Keratinocyte (primary cell): ENCODE measurements around the gene C10orf53. TPM values are rescaled to one million over a fixed set of nuclear protein-coding genes. Genes with fewer than 3 reads are reported as not detected.

Source experiments
- DNase-seq: peaks from one replicate; pipeline ENCODE4 v3.0.0-alpha.2; 2011; ENCODE audit warnings: low read depth, missing footprints, low spot score
- FAIRE-seq: peaks from 2 replicates; lab custom pipeline; 2011; peaks lifted over from hg19 to GRCh38; lab: Jason Lieb, UNC
- H2AFZ ChIP-seq: 2 replicates; pipeline ENCODE4 v1.6.0; 2012; ENCODE audit warnings: low read length, control low read depth, inconsistent platforms; ENCODE audit not compliant: control insufficient read depth
- H3K27ac ChIP-seq: 2 replicates; pipeline ENCODE4 v1.5.1; 2011; ENCODE audit warnings: low read length; ENCODE audit not compliant: control insufficient read depth, insufficient read depth
- H3K27me3 ChIP-seq: 3 replicates; pipeline ENCODE4 v1.6.0; 2011; ENCODE audit warnings: low read length; ENCODE audit not compliant: control insufficient read depth, insufficient read depth; ENCODE audit errors: extremely low read depth
- H3K36me3 ChIP-seq, 2 experiments: 2 replicates in 1 of 2; 3 replicates in 1 of 2; pipeline ENCODE4 v1.5.1; 2011; ENCODE audit warnings: low read length in 2 of 2, mild to moderate bottlenecking in 1 of 2; ENCODE audit not compliant: control insufficient read depth in 2 of 2, insufficient read depth in 2 of 2; ENCODE audit errors: extremely low read depth in 1 of 2
- H3K4me1 ChIP-seq: 3 replicates; pipeline ENCODE4 v1.5.1; 2011; ENCODE audit warnings: low read length; ENCODE audit not compliant: control insufficient read depth, insufficient read depth; ENCODE audit errors: extremely low read depth
- H3K4me2 ChIP-seq: 3 replicates; pipeline ENCODE4 v1.6.0; 2011; ENCODE audit warnings: low read depth, low read length; ENCODE audit not compliant: control insufficient read depth, insufficient read depth; ENCODE audit errors: extremely low read depth
- H3K4me3 ChIP-seq, 3 experiments: fragments of 200-600 bp in 1 of 3; sonication (generic) in 1 of 3; 2 replicates in 2 of 3; 3 replicates in 1 of 3; pipeline ENCODE4 v1.5.1; 2011 to 2016; ENCODE audit warnings: low read length in 3 of 3, mild to moderate bottlenecking in 3 of 3, control low read depth in 2 of 3, inconsistent platforms in 1 of 3, low read depth in 1 of 3, mixed read lengths in 1 of 3, mixed run types in 1 of 3, moderate library complexity in 1 of 3; ENCODE audit not compliant: control insufficient read depth in 2 of 3, insufficient read depth in 2 of 3; ENCODE audit errors: extremely low read depth in 1 of 3
- H3K79me2 ChIP-seq: 2 replicates; pipeline ENCODE4 v1.6.0; 2012; ENCODE audit warnings: low read length; ENCODE audit not compliant: control insufficient read depth, insufficient read depth
- H3K9ac ChIP-seq: 3 replicates; pipeline ENCODE4 v1.6.0; 2011; ENCODE audit warnings: low read length; ENCODE audit not compliant: control insufficient read depth, insufficient read depth; ENCODE audit errors: extremely low read depth
- H3K9me1 ChIP-seq: 3 replicates; pipeline ENCODE4 v1.6.0; 2011; ENCODE audit warnings: low read length; ENCODE audit not compliant: control insufficient read depth, insufficient read depth; ENCODE audit errors: extremely low read depth
- H3K9me3 ChIP-seq: 2 replicates; pipeline ENCODE4 v1.5.1; 2012; ENCODE audit warnings: low read depth, low read length; ENCODE audit not compliant: control insufficient read depth
- H4K20me1 ChIP-seq: 3 replicates; pipeline ENCODE4 v1.6.0; 2011; ENCODE audit warnings: low read length; ENCODE audit not compliant: control insufficient read depth, insufficient read depth; ENCODE audit errors: extremely low read depth
- EZH2 ChIP-seq: IDR thresholded peaks from one replicate; pipeline ENCODE4 v1.6.1; 2012; ENCODE audit warnings: inconsistent platforms, mild to moderate bottlenecking, low read length, moderate library complexity
- dilution Hi-C: fragments of 300-500 bp; cut with MboI; formaldehyde crosslinking; loops from one replicate; pipeline ENCODE4 v1.7.0; 2020; ENCODE audit warnings: low sequenced_read_pairs; ENCODE audit not compliant: extremely low pct_ligation_motif_present
- polyA plus RNA-seq, 5 experiments: library from polyadenylated mRNA; depleted of rRNA in 3 of 5; stranded (reverse) in 3 of 5; stranded (forward) in 1 of 5; unstranded in 1 of 5; fragments of >200 nt; gene quantifications; 1 replicate in 1 of 5; 2 replicates in 3 of 5; 3 replicates in 1 of 5; pipeline versions ENCODE4 v1.2.1 to v1.2.3, GENCODE V29; 2011 to 2012; ENCODE audit warnings: missing spikeins in 2 of 5, low read depth in 1 of 5, low replicate concordance in 1 of 5
- TF ChIP-seq, protein P1 (sequence below), 3 experiments: IDR thresholded peaks in 1 of 3; conservative IDR thresholded peaks in 1 of 3; optimal IDR thresholded peaks in 1 of 3; 2 replicates in 2 of 3; 3 replicates in 1 of 3; pipeline versions ENCODE3 to v1.5.1; 2011; ENCODE audit warnings: low read length in 3 of 3, mild to moderate bottlenecking in 3 of 3, moderate library complexity in 2 of 3, control low read depth in 1 of 3, inconsistent platforms in 1 of 3; ENCODE audit not compliant: insufficient read depth in 2 of 3; ENCODE audit errors: extremely low read depth in 1 of 3

C10orf53 gene
- polyA plus RNA-seq, 1 donor (not counting 4 experiments of a cell fraction or from before 2014, with no cell fraction given), result not detected

DNA sequence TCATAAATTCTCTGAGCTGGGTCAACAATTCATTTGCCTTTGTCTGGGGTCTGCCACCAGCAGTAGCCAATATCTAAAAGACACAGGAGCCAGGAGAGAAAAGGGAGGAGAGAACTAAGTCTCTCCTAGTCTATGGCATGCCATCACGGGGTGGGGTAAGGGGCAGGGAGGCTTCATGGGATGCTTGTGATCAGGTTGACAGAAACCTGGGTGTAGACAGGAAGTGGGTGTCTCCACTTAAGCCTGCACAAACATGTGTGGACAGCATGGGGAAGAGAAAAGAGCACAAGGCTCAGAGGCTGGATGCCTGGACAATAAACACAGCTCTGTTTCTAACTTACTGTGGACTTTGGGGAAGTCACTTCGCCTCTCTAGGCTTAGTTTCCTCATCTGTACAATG, 11.5 kb upstream of the C10orf53 start:
- no peak for TF ChIP-seq EZH2
- TF ChIP-seq, protein P1, sequence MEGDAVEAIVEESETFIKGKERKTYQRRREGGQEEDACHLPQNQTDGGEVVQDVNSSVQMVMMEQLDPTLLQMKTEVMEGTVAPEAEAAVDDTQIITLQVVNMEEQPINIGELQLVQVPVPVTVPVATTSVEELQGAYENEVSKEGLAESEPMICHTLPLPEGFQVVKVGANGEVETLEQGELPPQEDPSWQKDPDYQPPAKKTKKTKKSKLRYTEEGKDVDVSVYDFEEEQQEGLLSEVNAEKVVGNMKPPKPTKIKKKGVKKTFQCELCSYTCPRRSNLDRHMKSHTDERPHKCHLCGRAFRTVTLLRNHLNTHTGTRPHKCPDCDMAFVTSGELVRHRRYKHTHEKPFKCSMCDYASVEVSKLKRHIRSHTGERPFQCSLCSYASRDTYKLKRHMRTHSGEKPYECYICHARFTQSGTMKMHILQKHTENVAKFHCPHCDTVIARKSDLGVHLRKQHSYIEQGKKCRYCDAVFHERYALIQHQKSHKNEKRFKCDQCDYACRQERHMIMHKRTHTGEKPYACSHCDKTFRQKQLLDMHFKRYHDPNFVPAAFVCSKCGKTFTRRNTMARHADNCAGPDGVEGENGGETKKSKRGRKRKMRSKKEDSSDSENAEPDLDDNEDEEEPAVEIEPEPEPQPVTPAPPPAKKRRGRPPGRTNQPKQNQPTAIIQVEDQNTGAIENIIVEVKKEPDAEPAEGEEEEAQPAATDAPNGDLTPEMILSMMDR (optimal IDR thresholded peaks at IDR 0.05 in 1 of 3, IDR thresholded peaks at IDR 0.05 in 1 of 3, conservative IDR thresholded peaks at IDR 0.05 in 1 of 3; ENCODE audit: extremely low read depth in 1 of 3, insufficient read depth in 2 of 3, low read length in 3 of 3), result no peak
- H3K4me2 ChIP-seq, result peak overlapping the region; percentile 44
- dilution Hi-C loops, result no loop called here
- DNase-seq (no peak), FAIRE-seq (peak; percentile 29)
- H3K4me3 ChIP-seq, result no peak overlapping the region
- no peaks in the 10 kb centered on the region for H3K9me3 ChIP-seq
- H3K9me1 ChIP-seq, result no peaks in the 10 kb centered on the region
- no peak overlapping the region for H3K27ac ChIP-seq
- no peaks in the 10 kb centered on the region for H3K79me2 ChIP-seq
- no peaks in the 10 kb centered on the region for H3K36me3 ChIP-seq
- peaks cover 12% of the 10 kb centered on the region for H3K4me1 ChIP-seq
- peak overlapping the region; percentile 41 for H2AFZ ChIP-seq
- H4K20me1 ChIP-seq, result no peaks in the 10 kb centered on the region
- H3K27me3 ChIP-seq, result no peaks in the 10 kb centered on the region
- no peak overlapping the region for H3K9ac ChIP-seq

DNA sequence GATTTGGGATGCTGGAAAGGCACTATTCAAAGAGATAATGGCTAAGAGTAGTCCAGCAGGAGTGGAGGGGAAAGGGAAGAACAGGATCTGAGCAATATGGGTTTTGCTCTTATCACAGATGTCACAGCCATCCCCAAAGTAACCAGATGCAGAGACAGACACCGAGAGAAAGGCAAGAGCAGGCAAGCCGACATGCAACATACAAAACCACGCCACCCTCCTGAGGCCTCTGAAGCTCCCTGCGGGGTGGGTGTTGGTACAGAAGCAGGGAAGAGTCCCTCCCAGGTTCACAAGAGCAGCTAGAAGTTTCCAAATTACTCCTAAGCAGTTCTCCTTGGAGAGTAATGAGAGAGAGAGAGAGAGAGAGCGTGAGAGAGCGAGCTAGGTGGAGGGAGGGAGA, 10.8 kb upstream of the C10orf53 start:
- H3K36me3 ChIP-seq, result no peaks in the 10 kb centered on the region
- H3K9me3 ChIP-seq, result no peaks in the 10 kb centered on the region
- TF ChIP-seq, protein P1 (optimal IDR thresholded peaks at IDR 0.05 in 1 of 3, IDR thresholded peaks at IDR 0.05 in 1 of 3, conservative IDR thresholded peaks at IDR 0.05 in 1 of 3; ENCODE audit: extremely low read depth in 1 of 3, insufficient read depth in 2 of 3, low read length in 3 of 3), result no peak
- no peak for TF ChIP-seq EZH2
- no peaks in the 10 kb centered on the region for H4K20me1 ChIP-seq
- no peak overlapping the region for H3K27ac ChIP-seq
- H3K9me1 ChIP-seq, result no peaks in the 10 kb centered on the region
- H3K9ac ChIP-seq, result no peak overlapping the region
- no peak for FAIRE-seq
- H3K4me3 ChIP-seq, result no peak overlapping the region
- H3K79me2 ChIP-seq, result no peaks in the 10 kb centered on the region
- H3K27me3 ChIP-seq, result peaks cover 5% of the 10 kb centered on the region
- H2AFZ ChIP-seq, result peak overlapping the region; percentile 46
- peaks cover 12% of the 10 kb centered on the region for H3K4me1 ChIP-seq
- peak overlapping the region; percentile 44 for H3K4me2 ChIP-seq
- no peak for DNase-seq
- dilution Hi-C loops, result no loop called here
